ENCODE measurements around the gene KLHDC10.
"Not testable (repeated sequence)": the region's sequence is repeated elsewhere in the genome, so short reads cannot be mapped to it uniquely, and the experiment has no call there.

Gene KLHDC10

GRCh38 chr7:130143334-130143732, 73.0 kb downstream of the KLHDC10 start:
- DNase-seq: no peak

GRCh38 chr7:130143986-130144311, 73.6 kb downstream of the KLHDC10 start:
- no peak for DNase-seq

GRCh38 chr7:130144312-130145171, 74.2 kb downstream of the KLHDC10 start:
- no peak for DNase-seq

GRCh38 chr7:130145424-130146100, 75.2 kb downstream of the KLHDC10 start:
- DNase-seq: no peak

GRCh38 chr7:130146142-130146541, 75.8 kb downstream of the KLHDC10 start:
- not testable (repeated sequence) for DNase-seq

GRCh38 chr7:130146693-130147405, 76.5 kb downstream of the KLHDC10 start:
- DNase-seq: no peak

- DNase-seq: no peak
Observed at GRCh38 chr7:130147710-130148325, 77.5 kb downstream of the KLHDC10 start.

- no peak for DNase-seq
Observed at GRCh38 chr7:130148561-130148960, 78.2 kb downstream of the KLHDC10 start.

GRCh38 chr7:130149281-130150139, 79.2 kb downstream of the KLHDC10 start:
- no peak for DNase-seq

- no peak for DNase-seq
Observed at GRCh38 chr7:130150587-130150986, 80.3 kb downstream of the KLHDC10 start.

GRCh38 chr7:130151591-130152492, 81.5 kb downstream of the KLHDC10 start:
- no peak for DNase-seq

- DNase-seq: no peak
Observed at GRCh38 chr7:130152493-130153210, 82.3 kb downstream of the KLHDC10 start.

- no peak for DNase-seq
Observed at GRCh38 chr7:130153211-130153908, 83.0 kb downstream of the KLHDC10 start.

GRCh38 chr7:130154131-130154500, 83.8 kb downstream of the KLHDC10 start:
- no peak for DNase-seq

GRCh38 chr7:130154501-130155317, 84.4 kb downstream of the KLHDC10 start:
- no peak for DNase-seq

- no peak for DNase-seq
Observed at GRCh38 chr7:130156140-130156539, 85.8 kb downstream of the KLHDC10 start.

- no peak for DNase-seq
Observed at GRCh38 chr7:130157700-130158099, 87.4 kb downstream of the KLHDC10 start.

GRCh38 chr7:130160023-130160422, 89.7 kb downstream of the KLHDC10 start:
- no peak for DNase-seq

GRCh38 chr7:130160455-130160854, 90.1 kb downstream of the KLHDC10 start:
- no peak for DNase-seq
